Measurements from ENCODE around the gene SCRN1. TPM values are rescaled to one million over a fixed set of nuclear protein-coding genes. Genes with fewer than 3 reads are reported as not detected.

Gene SCRN1
- total RNA-seq, 1 experiment from 2014 or later: 116 TPM

- H3K9me3 Mint-ChIP-seq (ENCODE audit: low read depth, unreplicated experiment): no peaks in the 10 kb centered on the region
- H3K36me3 Mint-ChIP-seq (ENCODE audit: insufficient read depth, unreplicated experiment): peaks cover 42% of the 10 kb centered on the region
- BruUV-seq (replicated peaks): TSS peak; percentile 73
- peaks cover 50% of the 10 kb centered on the region for H3K4me1 Mint-ChIP-seq (ENCODE audit: low read depth, unreplicated experiment)
- CTCF ChIA-PET: interaction anchor here (0.6 to 2.0 kb wide), 2 partner anchors 73 to 636 kb away, joined by 3 to 9 read pairs; no protein-coding TSS in a partner anchor
- intact Hi-C loops (cut with micrococcal nuclease; ENCODE audit: unreplicated experiment): no loop called here
- H3K27me3 Mint-ChIP-seq (ENCODE audit: unreplicated experiment): no peaks in the 10 kb centered on the region
- no peak for TF ChIP-seq CTCF (IDR thresholded peaks at IDR 0.05; ENCODE audit: unreplicated experiment)
- H3K27ac Mint-ChIP-seq (ENCODE audit: unreplicated experiment): peak overlapping the region; percentile 98
- DNase-seq: peak; percentile 66
- peak overlapping the region; percentile 75 for H3K4me3 Mint-ChIP-seq (ENCODE audit: low read depth, unreplicated experiment)
Measured at GRCh38 chr7:29988424-29989256, 961 bp downstream of the SCRN1 start.

- Mint-ChIP-seq H3K27me3 (ENCODE audit: unreplicated experiment) (no peaks in the 10 kb centered on the region), H3K27ac (ENCODE audit: unreplicated experiment) (peak overlapping the region; percentile 98), H3K4me3 (ENCODE audit: low read depth, unreplicated experiment) (peak overlapping the region; percentile 75), H3K4me1 (ENCODE audit: low read depth, unreplicated experiment) (peaks cover 50% of the 10 kb centered on the region), H3K36me3 (ENCODE audit: insufficient read depth, unreplicated experiment) (peaks cover 42% of the 10 kb centered on the region), H3K9me3 (ENCODE audit: low read depth, unreplicated experiment) (no peaks in the 10 kb centered on the region)
- no TSS peak for BruUV-seq (replicated peaks)
- intact Hi-C loops (cut with micrococcal nuclease; ENCODE audit: unreplicated experiment): no loop called here
- CTCF ChIA-PET: interaction anchor here (2.0 kb wide), 1 partner anchor 74 kb away, joined by 9 read pairs; no protein-coding TSS in a partner anchor
- no peak for TF ChIP-seq CTCF (IDR thresholded peaks at IDR 0.05; ENCODE audit: unreplicated experiment)
- DNase-seq: peak; percentile 58
Measured at GRCh38 chr7:29987811-29988317, 1.7 kb downstream of the SCRN1 start.

- peaks cover 50% of the 10 kb centered on the region for H3K4me1 Mint-ChIP-seq (ENCODE audit: low read depth, unreplicated experiment)
- peak overlapping the region; percentile 98 for H3K27ac Mint-ChIP-seq (ENCODE audit: unreplicated experiment)
- CTCF ChIA-PET: interaction anchor here (0.6 to 2.0 kb wide), 3 partner anchors 18 to 172 kb away, joined by 3 to 9 read pairs (median 5); no protein-coding TSS in a partner anchor
- no peaks in the 10 kb centered on the region for H3K27me3 Mint-ChIP-seq (ENCODE audit: unreplicated experiment)
- TSS peak; percentile 57 for BruUV-seq (replicated peaks)
- TF ChIP-seq CTCF (IDR thresholded peaks at IDR 0.05; ENCODE audit: unreplicated experiment): no peak
- H3K9me3 Mint-ChIP-seq (ENCODE audit: low read depth, unreplicated experiment): no peaks in the 10 kb centered on the region
- intact Hi-C loops (cut with micrococcal nuclease; ENCODE audit: unreplicated experiment): no loop called here
- peak overlapping the region; percentile 40 for H3K4me3 Mint-ChIP-seq (ENCODE audit: low read depth, unreplicated experiment)
- H3K36me3 Mint-ChIP-seq (ENCODE audit: insufficient read depth, unreplicated experiment): peaks cover 42% of the 10 kb centered on the region
- DNase-seq: no peak
Measured at GRCh38 chr7:29987083-29987482, 2.5 kb downstream of the SCRN1 start.

GRCh38 chr7:29980151-29980550 lies 9.4 kb downstream of the SCRN1 start:
- Mint-ChIP-seq H3K27ac (ENCODE audit: unreplicated experiment) (no peak overlapping the region), H3K4me1 (ENCODE audit: low read depth, unreplicated experiment) (peaks cover 10% of the 10 kb centered on the region), H3K27me3 (ENCODE audit: unreplicated experiment) (no peaks in the 10 kb centered on the region), H3K9me3 (ENCODE audit: low read depth, unreplicated experiment) (no peaks in the 10 kb centered on the region), H3K4me3 (ENCODE audit: low read depth, unreplicated experiment) (no peak overlapping the region), H3K36me3 (ENCODE audit: insufficient read depth, unreplicated experiment) (no peaks in the 10 kb centered on the region)
- BruUV-seq (replicated peaks): no TSS peak
- DNase-seq: no peak
- CTCF ChIA-PET: interaction anchor here (0.6 kb wide), 1 partner anchor 114 kb away, joined by 4 read pairs; no protein-coding TSS in a partner anchor
- TF ChIP-seq CTCF (IDR thresholded peaks at IDR 0.05; ENCODE audit: unreplicated experiment): no peak
- intact Hi-C loops (cut with micrococcal nuclease; ENCODE audit: unreplicated experiment): no loop called here
